ENCODE data around the gene MROH2A. TPM values are rescaled to one million over a fixed set of nuclear protein-coding genes. Genes with fewer than 3 reads are reported as not detected.

Gene MROH2A
- total RNA-seq, 1 experiment from 2014 or later, result not detected

GRCh38 chr2:233849607-233850271, 71.6 kb downstream of the MROH2A start:
- no peaks in the 10 kb centered on the region for H3K9me3 Mint-ChIP-seq
- POLR2A ChIA-PET, result no interaction called here
- ATAC-seq, result no peak
- H3K36me3 Mint-ChIP-seq, result peaks cover 85% of the 10 kb centered on the region
- TF ChIP-seq ZNF263 (CRISPR knock-in tag; IDR thresholded peaks at IDR 0.05; ENCODE audit: low read depth), result no peak
- no peak for TF ChIP-seq ZNF138 (CRISPR knock-in tag; conservative IDR thresholded peaks at IDR 0.05)
- TF ChIP-seq ZNF425 (CRISPR knock-in tag; conservative IDR thresholded peaks at IDR 0.05), result no peak
- TF ChIP-seq ATF3 (CRISPR knock-in tag; conservative IDR thresholded peaks at IDR 0.05), result no peak
- no peak for TF ChIP-seq ZNF317 (CRISPR knock-in tag; IDR thresholded peaks at IDR 0.05; ENCODE audit: borderline replicate concordance, low read depth)
- no peak for TF ChIP-seq CDX4 (CRISPR knock-in tag; IDR thresholded peaks at IDR 0.05; ENCODE audit: borderline replicate concordance)
- no peak for TF ChIP-seq EMX1 (CRISPR knock-in tag; IDR thresholded peaks at IDR 0.05)
- no peak for TF ChIP-seq OVOL2 (CRISPR knock-in tag; IDR thresholded peaks at IDR 0.05; ENCODE audit: borderline replicate concordance)
- no peak for TF ChIP-seq HMGXB4 (CRISPR knock-in tag; IDR thresholded peaks at IDR 0.05)
- no peak for TF ChIP-seq MLX (CRISPR knock-in tag; IDR thresholded peaks at IDR 0.05)
- no peak for TF ChIP-seq RORB (CRISPR knock-in tag; IDR thresholded peaks at IDR 0.05)
- no peak for TF ChIP-seq CREB1 (CRISPR knock-in tag; IDR thresholded peaks at IDR 0.05)
- no peak for TF ChIP-seq PRDM15 (CRISPR knock-in tag; IDR thresholded peaks at IDR 0.05)
- no peak for TF ChIP-seq FOXP1 (CRISPR knock-in tag; IDR thresholded peaks at IDR 0.05; ENCODE audit: borderline replicate concordance)
- TF ChIP-seq ZNF423 (CRISPR knock-in tag; IDR thresholded peaks at IDR 0.05), result no peak
- TF ChIP-seq FOXP4 (CRISPR knock-in tag; IDR thresholded peaks at IDR 0.05), result no peak
- TF ChIP-seq ERG (CRISPR knock-in tag; IDR thresholded peaks at IDR 0.05), result no peak
- TF ChIP-seq IRF2 (CRISPR knock-in tag; IDR thresholded peaks at IDR 0.05; ENCODE audit: borderline replicate concordance, low read depth), result no peak
- CTCF ChIA-PET, result interaction anchor here (1.0 kb wide), 1 partner anchor 8 kb away, joined by 3 read pairs; no protein-coding TSS in a partner anchor
- 0 out of 2 replicates have a peak overlapping the region, but pooled peaks have one; percentile 49 for H3K27ac Mint-ChIP-seq
- no peak for DNase-seq (ENCODE audit: low spot score)
- H3K4me3 Mint-ChIP-seq, result no peak overlapping the region
- H3K27me3 Mint-ChIP-seq (ENCODE audit: low read depth), result no peaks in the 10 kb centered on the region
- H3K4me1 Mint-ChIP-seq, result peaks cover 20% of the 10 kb centered on the region
